HG03139 (cell line): ENCODE data around the gene SEMA4A.
"Not testable (repeated sequence)": the region's sequence is repeated elsewhere in the genome, so short reads cannot be mapped to it uniquely, and the experiment has no call there.

ENCODE experiments used
- ATAC-seq: cut with Tn5 transposase; IDR thresholded peaks from one replicate; pipeline ENCODE4 v1.9.1; 2021; ENCODE audit not compliant: unreplicated experiment

SEMA4A gene

DNA sequence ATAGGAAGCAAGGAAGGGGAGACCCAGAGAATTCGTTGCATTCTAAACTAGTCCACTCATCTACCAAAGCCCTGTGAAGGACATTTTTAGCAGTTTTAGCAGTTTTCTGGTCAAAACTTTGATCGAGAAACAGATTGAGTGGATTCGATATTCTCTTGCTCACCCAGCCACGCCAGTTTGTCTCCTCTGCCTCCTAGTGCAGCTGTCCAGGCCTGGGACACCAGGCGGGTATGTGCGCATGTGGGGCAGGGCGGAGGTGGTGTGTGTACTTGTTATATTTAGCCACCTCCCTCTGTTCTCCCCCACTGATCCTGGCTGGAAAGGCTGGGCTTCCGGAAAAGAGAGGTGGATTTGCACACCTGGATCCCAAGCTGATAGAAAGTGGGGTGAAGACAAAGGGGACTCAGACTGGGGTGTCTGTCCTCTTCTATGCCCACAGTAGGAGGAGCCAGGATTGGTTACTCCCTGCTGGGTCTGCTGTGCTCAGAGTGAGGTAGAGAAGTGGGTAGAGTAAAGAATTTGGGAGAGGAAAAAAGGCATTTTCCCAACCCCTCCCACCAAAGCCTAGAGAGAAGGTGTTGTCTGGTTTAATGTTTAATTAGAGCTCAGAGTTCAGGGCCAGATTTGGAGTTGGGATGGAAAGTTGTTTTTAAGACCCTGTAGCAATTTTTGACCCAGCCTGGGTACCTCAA lies 35.1 kb upstream of the SEMA4A start:
- ATAC-seq: no peak

DNA sequence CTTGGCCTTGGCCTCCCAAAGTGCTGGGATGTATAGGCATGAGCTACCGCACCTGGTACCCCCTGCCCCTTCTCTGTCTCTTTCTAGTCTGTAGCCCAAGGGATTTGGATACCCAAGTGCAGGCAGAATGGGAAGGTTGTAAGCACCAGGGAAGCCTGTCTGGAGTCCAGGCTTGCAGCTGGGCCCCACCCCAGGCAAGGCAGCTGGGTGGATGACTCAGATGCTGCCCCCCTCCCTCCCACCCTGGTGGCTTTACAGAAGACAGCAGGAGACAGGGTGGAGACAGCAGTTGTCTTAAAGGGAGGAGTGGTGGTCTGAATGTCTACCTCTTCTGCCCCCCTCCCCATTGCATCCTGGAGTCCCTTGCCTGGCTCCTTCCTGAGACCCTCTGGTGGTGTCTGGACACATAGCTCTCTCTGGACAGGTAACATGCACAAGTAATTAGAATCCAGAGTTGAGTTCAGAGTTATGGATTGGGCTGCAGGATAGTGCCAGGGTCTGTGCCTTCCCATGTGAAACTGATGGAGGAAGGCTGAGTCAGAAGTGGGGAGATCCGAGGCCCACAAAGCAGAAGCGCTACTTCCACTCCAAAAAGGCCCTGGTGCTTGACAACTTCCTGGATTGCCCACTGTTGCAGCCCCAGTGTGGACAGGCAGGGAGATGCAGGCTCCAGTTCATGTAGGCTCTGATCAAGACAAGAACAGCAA lies 33.7 kb upstream of the SEMA4A start:
- ATAC-seq: no peak

DNA sequence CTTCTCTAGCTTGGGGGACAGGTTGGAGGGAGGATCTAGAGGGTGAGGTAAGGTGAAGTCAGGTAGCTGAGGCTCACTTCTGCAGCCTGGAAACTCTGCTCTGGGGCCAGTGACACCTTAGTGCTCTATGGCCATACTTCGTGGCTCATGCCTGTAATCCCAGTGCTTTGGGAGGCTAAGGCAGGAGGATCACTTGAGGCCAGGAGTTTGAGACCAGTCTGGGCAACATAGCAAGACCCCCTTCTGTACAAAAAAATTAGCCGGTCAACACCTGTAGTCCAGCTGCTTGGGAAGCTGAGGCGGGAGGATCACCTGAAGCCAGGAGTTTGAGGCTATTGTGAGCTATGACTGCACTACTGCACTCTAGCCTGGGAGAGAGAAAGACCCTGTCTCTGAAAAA lies 33.1 kb upstream of the SEMA4A start:
- no peak for ATAC-seq

DNA sequence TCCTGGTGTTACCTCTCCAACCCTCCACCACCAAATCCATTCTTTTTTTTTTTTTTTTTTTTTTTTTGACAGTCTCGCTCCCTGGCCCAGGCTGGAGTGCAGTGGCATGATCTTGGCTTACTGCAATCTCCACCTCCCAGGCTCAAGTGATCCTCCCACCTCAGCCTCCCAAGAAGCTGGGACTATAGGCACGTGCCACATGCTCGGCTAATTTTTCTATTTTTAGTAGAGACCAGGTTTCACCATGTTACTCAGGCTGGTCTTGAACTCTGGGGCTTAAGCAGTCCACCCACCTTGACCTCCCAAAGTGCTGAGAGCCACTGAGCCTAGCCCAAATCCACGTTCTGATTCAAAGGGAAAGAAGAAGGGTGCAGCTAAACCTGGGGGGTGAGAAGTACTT lies 32.4 kb upstream of the SEMA4A start:
- not testable (repeated sequence) for ATAC-seq

DNA sequence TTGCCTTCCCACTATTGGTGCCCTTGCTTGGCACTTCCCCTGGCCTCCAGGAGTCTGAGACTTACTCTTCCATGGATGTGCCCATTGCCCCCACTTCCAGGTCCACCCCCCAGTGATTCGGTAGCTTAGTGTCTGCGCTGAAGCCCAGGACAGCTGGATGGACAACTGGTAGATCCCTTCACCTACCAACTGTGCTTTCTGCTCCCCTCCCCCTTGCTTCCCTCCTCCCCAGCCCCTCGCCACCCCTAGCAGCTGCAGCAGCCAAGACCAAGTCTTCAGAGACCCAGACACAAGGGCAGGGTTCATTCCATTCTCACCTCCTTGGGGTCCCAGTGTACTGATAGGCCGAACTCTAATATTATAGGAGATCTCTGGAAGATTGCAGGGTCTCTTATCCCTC lies 31.9 kb upstream of the SEMA4A start:
- no peak for ATAC-seq

DNA sequence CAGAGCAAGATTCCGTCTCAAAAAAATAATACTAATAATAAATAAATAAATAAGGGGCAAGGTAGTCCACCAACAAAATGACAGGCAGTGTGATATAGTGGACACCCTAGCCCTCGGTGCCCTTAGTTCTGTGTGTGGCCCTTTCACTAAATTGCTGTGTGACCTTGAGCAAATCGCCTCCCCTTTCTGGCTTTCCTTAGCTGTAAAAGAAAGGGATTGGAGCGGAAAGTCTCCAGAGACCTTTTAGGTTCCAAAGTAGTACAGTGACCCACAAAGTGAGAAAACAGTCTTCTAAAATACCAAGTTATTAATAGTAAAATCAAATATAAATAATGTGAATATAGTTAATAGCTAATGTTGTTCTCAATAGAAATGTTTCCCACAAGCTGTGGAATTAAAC lies 31.3 kb upstream of the SEMA4A start:
- no peak for ATAC-seq

DNA sequence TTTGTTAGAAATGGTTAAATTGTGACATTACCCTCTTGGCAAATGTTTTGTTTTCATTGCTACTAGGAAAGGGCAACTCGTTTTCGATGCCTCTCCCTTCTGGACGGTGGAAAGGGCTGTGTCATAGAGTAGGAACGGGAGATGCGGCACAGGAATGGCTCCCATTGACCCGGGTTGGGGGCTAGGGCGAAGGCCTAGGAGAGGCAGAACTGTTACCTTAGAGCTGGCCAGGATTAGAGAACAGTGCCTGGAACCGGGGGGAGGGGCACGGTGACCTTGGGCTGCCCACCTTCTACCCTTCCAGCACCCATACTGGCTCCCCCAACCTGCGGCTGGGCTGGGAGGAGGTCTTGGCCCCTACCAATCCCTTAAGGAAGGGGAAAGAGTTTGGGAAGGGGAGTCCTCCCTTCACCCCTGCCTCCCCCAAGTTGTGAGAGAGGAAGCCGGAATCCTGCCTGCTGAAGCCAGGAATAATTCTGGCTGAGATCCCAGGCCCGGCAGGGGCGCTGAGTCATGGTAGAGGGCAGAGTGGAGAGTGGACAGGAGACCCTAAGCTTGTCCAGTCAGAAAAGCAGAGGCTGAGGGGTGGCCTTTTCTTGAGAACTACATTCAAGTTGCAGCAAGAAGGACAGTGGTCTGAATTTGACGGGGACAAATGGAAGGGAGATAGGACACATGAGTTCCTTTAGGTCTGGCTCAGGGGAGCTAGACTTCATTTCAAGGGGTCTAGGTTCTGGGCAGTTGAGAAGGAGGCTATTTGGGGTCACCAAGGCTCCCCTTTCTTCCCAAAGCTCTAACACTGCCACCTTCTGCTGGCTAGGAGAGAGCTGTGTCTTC lies 30.6 kb upstream of the SEMA4A start:
- no peak for ATAC-seq

DNA sequence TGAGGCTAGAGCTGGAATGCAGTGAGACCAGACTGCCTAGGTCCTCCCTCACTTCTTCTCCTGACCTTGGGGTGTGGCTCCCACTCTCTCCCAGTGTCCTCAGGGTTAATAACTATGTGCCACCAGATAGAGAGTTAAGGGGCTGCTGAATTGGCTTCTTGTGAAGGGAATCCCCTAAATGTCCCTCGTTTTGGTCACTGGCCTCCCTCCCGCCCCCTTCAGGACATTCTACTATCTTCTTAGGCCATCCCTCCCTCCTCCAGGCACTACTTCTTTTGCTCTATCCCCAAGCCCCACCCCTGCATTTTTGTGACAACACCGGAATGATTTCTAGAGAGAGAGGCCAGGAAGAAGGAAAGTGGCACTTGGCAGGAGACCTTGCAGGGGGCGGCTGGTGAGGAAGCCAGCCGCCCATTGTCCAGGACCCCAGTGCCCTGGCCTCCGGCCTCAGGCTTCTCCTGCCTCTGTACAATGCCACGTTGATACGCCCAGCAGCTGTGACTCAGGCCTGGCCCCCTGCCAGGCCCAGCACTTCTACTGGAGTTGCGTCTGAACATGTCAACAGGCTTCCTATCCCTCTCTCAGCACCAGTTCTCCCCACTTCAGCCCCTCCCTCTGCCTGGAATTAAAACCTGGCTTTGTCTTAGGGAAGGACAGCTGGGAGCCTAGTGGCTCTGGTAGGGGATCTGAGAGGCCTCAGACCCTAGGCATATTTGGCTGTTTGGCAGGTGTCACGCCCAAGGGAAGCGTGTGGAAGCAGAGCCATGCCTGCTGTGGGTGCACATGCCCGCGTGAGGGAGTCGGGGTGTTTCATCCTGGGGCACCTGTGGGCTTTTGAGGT lies 29.8 kb upstream of the SEMA4A start:
- ATAC-seq: no peak

DNA sequence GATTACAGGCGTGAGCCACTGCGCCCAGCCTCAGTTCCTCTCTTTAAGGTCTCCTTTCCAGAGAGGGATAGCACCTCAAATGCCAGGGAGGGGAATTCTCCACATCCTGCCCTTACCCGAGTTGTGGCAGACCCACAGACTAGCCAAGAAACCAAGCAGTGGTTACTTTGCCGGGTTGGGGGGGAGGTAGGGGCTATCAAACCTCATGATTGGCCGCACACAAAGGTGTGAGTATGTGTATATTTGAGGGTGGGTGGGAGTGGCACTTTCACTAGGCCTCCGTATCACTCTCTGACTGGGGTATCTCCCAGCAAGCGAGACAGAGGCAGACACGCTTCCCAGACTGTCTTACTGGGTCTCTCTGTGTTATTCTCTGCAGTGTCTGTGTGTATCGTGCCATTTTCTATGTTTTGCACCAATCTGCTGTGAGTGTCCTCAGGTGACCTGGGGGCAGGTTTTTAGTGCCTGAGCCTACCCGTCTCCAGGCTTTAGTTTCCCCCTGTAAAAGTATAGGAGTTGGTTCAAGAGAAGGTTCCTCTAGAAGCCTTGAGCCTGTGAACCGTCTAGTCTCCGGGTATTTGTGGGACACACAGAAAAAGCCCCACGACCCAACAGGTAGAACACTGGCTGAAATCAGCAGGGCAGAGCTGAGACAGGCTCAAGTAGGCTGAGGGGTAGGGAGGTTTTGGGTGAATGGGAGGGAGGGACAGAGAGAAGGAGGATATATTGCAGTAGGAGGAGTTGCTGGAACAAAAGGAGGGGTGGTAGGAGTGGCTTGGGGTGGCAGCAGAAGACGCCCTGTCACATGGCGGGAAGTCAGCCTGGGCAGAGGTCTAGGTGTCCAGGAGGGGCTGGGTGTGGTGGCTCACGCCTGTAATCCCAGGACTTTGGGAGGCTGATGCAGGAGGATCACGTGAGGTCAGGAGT lies 28.6 kb upstream of the SEMA4A start:
- no peak for ATAC-seq

DNA sequence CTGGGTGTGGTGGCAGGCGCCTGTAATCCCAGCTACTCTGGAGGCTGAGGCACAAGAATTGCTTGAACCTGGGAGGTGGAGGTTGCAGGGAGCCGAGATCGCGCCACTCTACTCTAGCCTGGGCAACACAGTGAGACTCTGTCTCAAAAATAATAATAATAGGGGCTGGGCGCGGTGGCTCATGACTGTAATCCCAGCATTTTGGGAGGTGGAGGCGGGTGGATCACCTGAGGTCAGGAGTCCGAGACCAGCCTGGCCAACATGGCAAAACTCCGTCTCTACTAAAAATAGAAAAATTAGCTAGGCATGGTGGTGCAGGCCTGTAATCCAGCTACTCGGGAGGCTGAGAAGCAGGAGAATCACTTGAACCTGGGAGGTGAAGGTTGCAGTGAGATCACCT lies 27.8 kb upstream of the SEMA4A start:
- ATAC-seq: not testable (repeated sequence)

DNA sequence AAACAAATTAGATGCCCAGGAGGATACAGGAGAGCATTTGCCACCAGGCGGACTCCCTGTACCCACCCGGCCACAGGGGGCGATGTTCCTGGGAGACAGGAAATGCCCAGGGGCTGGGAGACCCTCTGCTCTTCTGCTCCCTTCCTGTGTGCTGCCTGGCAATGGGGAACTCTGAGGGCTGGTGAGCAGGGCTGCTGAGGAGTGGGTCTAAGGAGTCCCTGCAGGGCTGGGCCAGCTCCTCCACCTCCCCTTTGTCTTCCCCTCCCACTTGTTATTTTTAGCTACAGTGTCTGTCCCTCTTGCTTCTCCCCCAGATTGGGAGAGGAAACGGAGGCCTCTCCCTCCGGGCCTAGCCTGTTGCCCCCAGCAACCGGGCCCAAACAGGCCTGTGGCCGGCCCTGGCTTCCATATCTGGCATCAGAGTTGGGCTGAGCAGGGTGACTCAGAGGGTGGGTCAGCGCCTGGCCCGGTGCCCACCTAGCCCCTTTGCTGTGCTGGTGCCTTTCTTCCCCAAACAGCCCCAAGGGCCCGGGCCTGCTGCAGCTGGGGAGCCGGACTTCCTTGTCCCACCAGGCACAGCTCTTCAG lies 27.2 kb upstream of the SEMA4A start:
- no peak for ATAC-seq

DNA sequence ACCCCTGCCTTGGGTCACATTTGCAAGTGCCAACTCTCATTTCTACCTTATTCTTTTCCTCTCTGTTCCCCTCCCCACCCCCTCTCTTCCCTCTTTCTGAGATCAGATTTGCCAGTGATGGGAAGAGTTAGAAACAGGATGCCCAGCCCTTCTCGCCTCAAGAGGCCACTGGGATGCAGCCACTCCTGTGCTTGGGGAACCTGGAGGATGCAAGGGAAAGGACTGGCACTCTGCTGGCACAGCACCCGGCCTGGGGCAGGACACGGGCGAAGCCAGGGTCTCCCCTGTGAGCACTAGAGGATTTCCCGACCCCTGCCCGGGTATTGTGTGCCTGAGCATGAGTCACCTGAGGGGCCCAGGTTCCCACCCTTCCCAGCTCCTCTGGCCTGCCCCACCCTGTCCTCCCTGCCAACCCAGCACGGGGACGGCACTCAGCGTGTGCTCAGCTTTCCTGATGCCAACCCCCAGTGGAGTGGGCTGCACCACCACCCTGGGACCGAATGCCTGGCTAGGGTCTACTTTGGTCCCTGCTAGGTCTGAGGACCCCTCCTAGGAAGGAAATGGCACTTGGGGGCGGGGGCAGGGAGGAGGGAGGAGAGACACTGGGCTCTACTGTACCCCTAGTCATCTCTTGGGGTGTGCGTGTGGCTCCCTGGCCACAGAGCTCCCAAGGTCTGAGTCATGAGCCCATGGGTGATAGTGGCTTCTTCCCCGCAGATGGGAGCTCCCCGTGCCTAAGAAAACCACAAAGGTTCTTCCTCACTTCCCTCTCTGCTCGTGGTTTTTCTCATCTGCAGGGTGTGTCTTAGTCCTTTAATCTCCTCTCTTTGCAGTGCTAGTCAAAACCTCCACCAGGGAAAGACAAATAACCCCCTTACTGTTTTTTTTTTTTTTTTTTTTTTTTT lies 26.5 kb upstream of the SEMA4A start:
- ATAC-seq: peak; percentile 41

DNA sequence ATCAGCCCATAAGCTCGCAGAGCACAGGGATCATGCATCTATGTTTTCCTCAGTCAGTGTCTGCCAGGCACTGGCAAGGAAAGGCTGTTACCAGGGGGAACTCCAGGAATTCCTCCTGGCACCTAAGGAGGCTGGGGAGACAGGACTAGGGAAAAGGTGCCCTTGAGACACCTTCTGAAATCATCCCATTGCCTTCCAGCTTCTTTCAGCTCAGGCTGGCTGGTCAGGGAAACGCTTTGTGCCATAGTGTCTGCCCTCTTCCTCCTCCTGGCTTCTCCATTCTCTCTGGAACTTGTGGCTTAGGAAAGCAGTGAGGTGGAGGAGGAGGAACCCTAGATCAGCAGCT lies 25.1 kb upstream of the SEMA4A start:
- no peak for ATAC-seq

DNA sequence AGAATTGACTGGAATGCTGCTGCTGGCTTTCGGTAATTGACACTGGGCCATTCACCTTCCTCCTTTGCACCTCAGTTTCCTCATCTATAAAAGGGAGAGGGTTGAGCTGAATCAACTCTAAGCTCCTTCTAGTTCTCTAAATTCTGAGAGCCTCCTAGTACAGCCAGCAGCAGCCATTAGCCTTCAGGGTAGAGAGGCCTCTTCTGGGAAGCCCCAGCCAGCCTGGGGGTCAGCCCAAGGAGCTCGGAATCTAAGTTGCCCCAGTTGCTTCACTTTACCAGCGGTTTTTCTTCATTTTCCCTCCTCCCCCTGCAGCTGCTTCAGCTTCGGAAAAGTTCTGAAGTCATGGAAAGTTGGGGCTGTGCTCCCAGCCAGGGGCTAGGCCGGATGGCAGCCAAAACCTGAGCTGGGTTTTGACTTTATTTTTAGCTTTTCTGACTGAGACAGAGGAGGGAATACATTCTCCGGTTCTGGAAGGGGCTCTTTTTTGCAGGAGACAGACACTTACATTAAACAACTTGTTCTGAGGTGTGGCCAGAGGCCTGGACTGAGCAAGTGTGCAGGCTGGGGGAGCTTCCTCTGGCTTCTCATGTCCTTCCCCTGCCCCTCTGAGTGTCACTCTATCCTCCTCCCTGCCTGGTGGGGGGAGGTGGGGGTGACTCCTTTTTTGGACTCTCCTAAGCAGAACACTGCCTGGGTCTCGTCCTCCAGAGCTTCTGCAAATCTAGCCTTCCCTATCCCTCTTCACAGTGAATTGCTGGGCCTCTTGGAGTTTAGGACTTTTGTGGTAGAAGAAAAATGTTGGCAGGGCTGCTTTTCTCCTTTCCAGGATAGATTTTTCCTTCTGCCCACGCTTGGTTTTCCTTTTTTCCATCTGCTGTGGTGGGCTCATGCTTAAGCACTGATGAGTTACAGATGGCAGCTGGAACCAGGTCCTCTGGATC lies 24.5 kb upstream of the SEMA4A start:
- ATAC-seq: no peak

DNA sequence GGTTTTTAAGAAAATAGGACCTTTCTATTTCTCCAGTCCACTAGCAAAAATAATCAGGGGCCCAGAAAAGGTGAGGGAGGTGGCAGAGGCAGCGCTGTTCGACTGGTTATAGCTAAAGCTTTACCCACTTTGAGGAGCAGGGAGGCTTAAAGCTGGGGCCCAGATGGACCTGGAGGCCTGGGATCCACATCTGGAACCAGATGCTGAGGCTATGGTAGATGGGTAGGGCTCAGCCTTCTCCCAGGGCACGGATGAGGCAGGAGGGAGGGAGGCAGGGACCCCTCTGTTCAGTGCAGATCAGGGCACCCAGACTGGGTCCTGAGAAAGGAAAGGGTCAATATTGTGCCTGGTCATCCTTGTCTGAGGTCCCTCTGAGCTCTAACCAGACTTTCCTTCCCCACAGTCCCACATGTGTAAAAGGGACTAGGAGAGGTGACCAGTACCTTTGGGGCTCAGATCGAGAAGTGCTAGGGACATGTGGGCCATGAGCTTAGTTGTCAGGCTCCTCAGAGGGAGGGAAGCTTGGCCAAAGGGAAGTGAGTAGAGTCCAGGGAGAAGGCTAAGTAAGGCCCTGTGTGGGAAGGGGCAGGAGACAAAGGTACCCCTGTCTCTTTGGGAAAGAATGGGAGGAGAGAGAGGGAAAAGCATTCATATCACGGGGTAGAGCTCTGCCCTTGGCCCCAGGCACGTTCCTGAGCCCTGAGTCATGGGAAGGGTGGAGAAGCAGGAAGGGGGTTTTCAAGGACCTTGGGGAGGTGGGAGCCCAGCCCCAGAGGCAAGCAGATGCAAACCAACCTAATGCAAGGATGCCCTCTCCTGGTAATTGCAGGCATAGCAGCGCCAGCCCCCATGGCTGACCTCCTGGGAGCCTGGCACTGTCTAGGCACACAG lies 23.5 kb upstream of the SEMA4A start:
- no peak for ATAC-seq

DNA sequence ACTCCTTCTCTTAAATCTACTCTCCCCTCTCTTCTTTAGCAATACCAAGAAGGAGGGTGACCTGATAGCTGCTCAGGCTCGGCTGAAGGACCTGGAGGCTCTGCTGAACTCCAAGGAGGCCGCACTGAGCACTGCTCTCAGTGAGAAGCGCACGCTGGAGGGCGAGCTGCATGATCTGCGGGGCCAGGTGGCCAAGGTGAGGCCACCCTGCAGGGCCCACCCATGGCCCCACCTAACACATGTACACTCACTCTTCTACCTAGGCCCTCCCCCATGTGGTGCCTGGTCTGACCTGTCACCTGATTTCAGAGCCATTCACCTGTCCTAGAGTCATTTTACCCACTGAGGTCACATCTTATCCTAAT lies 22.8 kb upstream of the SEMA4A start:
- no peak for ATAC-seq
